GM20000 (cell line): ENCODE results near the gene FCN2.

ENCODE experiments used
- DNase-seq: peaks from one replicate; pipeline ENCODE4 v3.0.0; 2012; ENCODE audit warnings: low spot score
- CTCF ChIP-seq: IDR thresholded peaks from 2 replicates; pipeline ENCODE4 v1.5.1; 2012; ENCODE audit warnings: mild to moderate bottlenecking, control low read depth; ENCODE audit errors: extremely low read depth, missing control alignments

The FCN2 gene

GRCh38 chr9:134880484-134881312 is at the start of gene FCN2:
Gene FCN2 (plus strand): TSS chr9:134880810. CDS start chr9:134880822, 12 bp downstream.
- DNase-seq, result no peak
- no peak for TF ChIP-seq CTCF

GRCh38 chr9:134830926-134831720 is 49.5 kb upstream of the FCN2 start:
- TF ChIP-seq CTCF, result no peak

GRCh38 chr9:134832471-134832870 is 48.1 kb upstream of the FCN2 start:
- no peak for DNase-seq
- TF ChIP-seq CTCF, result no peak

More at GRCh38 chr9:134830926-134831720, 49.5 kb upstream of the FCN2 start:
- DNase-seq, result no peak

- no peak for TF ChIP-seq CTCF
- no peak for DNase-seq
Measured at GRCh38 chr9:134833294-134833880, 47.2 kb upstream of the FCN2 start.

GRCh38 chr9:134834217-134834956 is 46.2 kb upstream of the FCN2 start:
- no peak for TF ChIP-seq CTCF
- DNase-seq, result no peak

- no peak for DNase-seq
Measured at GRCh38 chr9:134834957-134835419, 45.6 kb upstream of the FCN2 start.

More at GRCh38 chr9:134834957-134835419, 45.6 kb upstream of the FCN2 start:
- TF ChIP-seq CTCF, result no peak
